ENCODE results near the gene CYBC1.

The CYBC1 gene

DNA sequence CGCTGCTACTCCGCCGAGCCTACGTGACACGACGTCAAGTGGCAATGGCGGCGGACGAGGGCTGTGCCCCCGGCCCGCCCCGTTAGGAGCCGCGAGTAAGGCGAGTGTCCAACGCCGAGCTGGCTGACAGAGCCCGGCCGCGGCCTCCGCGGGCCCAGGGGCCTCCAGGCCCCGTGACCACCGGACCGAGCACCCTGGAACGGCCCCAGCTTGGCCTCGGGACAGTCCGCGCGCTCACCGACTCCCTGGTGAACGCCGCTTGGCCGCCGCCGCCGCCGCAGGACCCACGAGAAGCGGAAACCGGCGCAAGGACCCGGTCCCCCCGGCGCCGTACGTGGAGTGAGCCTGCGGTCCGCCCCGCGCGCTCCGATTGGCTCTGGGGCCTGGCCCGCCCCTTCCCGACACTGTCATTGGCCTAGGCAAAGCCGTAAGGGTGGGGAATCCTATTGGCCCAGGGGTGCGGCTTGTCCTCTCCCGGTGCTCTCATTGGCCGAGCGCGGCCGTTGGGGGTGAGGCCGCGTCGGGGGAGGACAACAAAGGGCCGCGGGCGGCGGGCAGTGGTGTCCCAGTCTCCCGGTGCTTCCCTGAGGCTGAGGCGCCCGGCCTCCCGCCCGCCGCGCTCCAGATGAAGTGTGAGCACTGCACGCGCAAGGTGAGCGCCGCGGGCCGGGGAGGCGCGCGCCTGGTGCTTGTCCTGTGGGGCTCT lies 7.8 kb upstream of the CYBC1 start, which contains the start of gene NARF (continued):
- TF ChIP-seq, protein P1, sequence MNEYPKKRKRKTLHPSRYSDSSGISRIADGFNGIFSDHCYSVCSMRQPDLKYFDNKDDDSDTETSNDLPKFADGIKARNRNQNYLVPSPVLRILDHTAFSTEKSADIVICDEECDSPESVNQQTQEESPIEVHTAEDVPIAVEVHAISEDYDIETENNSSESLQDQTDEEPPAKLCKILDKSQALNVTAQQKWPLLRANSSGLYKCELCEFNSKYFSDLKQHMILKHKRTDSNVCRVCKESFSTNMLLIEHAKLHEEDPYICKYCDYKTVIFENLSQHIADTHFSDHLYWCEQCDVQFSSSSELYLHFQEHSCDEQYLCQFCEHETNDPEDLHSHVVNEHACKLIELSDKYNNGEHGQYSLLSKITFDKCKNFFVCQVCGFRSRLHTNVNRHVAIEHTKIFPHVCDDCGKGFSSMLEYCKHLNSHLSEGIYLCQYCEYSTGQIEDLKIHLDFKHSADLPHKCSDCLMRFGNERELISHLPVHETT (tag by site-specific recombination; IDR thresholded peaks at IDR 0.05) = no peak
- no peak for TF ChIP-seq HOXD13 (CRISPR knock-in tag; IDR thresholded peaks at IDR 0.05; ENCODE audit: borderline replicate concordance)
- peak; percentile 66; the same call in 1 of the 2 replicates for TF ChIP-seq ZNF843 (tag by site-specific recombination; IDR thresholded peaks at IDR 0.05)
- TF ChIP-seq, protein P2, sequence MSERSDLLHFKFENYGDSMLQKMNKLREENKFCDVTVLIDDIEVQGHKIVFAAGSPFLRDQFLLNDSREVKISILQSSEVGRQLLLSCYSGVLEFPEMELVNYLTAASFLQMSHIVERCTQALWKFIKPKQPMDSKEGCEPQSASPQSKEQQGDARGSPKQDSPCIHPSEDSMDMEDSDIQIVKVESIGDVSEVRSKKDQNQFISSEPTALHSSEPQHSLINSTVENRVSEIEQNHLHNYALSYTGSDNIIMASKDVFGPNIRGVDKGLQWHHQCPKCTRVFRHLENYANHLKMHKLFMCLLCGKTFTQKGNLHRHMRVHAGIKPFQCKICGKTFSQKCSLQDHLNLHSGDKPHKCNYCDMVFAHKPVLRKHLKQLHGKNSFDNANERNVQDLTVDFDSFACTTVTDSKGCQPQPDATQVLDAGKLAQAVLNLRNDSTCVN (tag by site-specific recombination; optimal IDR thresholded peaks at IDR 0.05) = peak; percentile 84
- TF ChIP-seq ZNF132 (tag by site-specific recombination; IDR thresholded peaks at IDR 0.05; ENCODE audit: borderline replicate concordance) = no peak
- TF ChIP-seq ZNF202 (tag by site-specific recombination; IDR thresholded peaks at IDR 0.05; ENCODE audit: borderline replicate concordance) = no peak
- TF ChIP-seq ZNF214 (tag by site-specific recombination; IDR thresholded peaks at IDR 0.05; ENCODE audit: borderline replicate concordance) = no peak
- peak; percentile 65; the same call in 1 of the 2 replicates for TF ChIP-seq ZBTB7A (tag by site-specific recombination; IDR thresholded peaks at IDR 0.05; ENCODE audit: low read depth)
- TF ChIP-seq, protein P3, sequence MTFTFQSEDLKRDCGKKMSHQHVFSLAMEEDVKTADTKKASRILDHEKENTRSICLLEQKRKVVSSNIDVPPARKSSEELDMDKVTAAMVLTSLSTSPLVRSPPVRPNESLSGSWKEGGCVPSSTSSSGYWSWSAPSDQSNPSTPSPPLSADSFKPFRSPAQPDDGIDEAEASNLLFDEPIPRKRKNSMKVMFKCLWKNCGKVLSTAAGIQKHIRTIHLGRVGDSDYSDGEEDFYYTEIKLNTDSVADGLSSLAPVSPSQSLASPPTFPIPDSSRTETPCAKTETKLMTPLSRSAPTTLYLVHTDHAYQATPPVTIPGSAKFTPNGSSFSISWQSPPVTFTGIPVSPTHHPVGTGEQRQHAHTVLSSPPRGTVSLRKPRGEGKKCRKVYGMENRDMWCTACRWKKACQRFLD (tag by site-specific recombination; IDR thresholded peaks at IDR 0.05) = no peak
- TF ChIP-seq, protein P4, sequence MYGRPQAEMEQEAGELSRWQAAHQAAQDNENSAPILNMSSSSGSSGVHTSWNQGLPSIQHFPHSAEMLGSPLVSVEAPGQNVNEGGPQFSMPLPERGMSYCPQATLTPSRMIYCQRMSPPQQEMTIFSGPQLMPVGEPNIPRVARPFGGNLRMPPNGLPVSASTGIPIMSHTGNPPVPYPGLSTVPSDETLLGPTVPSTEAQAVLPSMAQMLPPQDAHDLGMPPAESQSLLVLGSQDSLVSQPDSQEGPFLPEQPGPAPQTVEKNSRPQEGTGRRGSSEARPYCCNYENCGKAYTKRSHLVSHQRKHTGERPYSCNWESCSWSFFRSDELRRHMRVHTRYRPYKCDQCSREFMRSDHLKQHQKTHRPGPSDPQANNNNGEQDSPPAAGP (tag by site-specific recombination; IDR thresholded peaks at IDR 0.05) = peak; percentile 64
- peak; percentile 60 for TF ChIP-seq GLIS1 (tag by site-specific recombination; IDR thresholded peaks at IDR 0.05)
- TF ChIP-seq ZFP3 (tag by site-specific recombination; IDR thresholded peaks at IDR 0.05; ENCODE audit: low read depth) = no peak
- TF ChIP-seq SCRT2 (tag by site-specific recombination; IDR thresholded peaks at IDR 0.05) = no peak
- no peak for TF ChIP-seq ZNF37A (tag by site-specific recombination; IDR thresholded peaks at IDR 0.05)
- TF ChIP-seq ZBTB20 (tag by site-specific recombination; IDR thresholded peaks at IDR 0.05) = peak; percentile 64; the same call in 1 of the 2 replicates
- no peak for TF ChIP-seq ZNF621 (tag by site-specific recombination; IDR thresholded peaks at IDR 0.05)
- TF ChIP-seq, protein P5, sequence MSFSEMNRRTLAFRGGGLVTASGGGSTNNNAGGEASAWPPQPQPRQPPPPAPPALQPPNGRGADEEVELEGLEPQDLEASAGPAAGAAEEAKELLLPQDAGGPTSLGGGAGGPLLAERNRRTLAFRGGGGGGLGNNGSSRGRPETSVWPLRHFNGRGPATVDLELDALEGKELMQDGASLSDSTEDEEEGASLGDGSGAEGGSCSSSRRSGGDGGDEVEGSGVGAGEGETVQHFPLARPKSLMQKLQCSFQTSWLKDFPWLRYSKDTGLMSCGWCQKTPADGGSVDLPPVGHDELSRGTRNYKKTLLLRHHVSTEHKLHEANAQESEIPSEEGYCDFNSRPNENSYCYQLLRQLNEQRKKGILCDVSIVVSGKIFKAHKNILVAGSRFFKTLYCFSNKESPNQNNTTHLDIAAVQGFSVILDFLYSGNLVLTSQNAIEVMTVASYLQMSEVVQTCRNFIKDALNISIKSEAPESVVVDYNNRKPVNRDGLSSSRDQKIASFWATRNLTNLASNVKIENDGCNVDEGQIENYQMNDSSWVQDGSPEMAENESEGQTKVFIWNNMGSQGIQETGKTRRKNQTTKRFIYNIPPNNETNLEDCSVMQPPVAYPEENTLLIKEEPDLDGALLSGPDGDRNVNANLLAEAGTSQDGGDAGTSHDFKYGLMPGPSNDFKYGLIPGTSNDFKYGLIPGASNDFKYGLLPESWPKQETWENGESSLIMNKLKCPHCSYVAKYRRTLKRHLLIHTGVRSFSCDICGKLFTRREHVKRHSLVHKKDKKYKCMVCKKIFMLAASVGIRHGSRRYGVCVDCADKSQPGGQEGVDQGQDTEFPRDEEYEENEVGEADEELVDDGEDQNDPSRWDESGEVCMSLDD (tag by site-specific recombination; IDR thresholded peaks at IDR 0.05) = no peak
- TF ChIP-seq ZNF777 (tag by site-specific recombination; IDR thresholded peaks at IDR 0.05; ENCODE audit: borderline replicate concordance) = no peak
- TF ChIP-seq, protein P6, sequence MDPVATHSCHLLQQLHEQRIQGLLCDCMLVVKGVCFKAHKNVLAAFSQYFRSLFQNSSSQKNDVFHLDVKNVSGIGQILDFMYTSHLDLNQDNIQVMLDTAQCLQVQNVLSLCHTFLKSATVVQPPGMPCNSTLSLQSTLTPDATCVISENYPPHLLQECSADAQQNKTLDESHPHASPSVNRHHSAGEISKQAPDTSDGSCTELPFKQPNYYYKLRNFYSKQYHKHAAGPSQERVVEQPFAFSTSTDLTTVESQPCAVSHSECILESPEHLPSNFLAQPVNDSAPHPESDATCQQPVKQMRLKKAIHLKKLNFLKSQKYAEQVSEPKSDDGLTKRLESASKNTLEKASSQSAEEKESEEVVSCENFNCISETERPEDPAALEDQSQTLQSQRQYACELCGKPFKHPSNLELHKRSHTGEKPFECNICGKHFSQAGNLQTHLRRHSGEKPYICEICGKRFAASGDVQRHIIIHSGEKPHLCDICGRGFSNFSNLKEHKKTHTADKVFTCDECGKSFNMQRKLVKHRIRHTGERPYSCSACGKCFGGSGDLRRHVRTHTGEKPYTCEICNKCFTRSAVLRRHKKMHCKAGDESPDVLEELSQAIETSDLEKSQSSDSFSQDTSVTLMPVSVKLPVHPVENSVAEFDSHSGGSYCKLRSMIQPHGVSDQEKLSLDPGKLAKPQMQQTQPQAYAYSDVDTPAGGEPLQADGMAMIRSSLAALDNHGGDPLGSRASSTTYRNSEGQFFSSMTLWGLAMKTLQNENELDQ (tag by site-specific recombination; IDR thresholded peaks at IDR 0.05; ENCODE audit: low read depth) = no peak
- TF ChIP-seq GFI1B (tag by site-specific recombination; IDR thresholded peaks at IDR 0.05) = no peak
- TF ChIP-seq, protein P7, sequence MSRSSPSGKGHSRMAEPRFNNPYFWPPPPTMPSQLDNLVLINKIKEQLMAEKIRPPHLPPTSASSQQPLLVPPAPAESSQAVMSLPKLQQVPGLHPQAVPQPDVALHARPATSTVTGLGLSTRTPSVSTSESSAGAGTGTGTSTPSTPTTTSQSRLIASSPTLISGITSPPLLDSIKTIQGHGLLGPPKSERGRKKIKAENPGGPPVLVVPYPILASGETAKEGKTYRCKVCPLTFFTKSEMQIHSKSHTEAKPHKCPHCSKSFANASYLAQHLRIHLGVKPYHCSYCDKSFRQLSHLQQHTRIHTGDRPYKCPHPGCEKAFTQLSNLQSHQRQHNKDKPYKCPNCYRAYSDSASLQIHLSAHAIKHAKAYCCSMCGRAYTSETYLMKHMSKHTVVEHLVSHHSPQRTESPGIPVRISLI (tag by site-specific recombination; IDR thresholded peaks at IDR 0.05) = no peak
- TF ChIP-seq, protein P8, sequence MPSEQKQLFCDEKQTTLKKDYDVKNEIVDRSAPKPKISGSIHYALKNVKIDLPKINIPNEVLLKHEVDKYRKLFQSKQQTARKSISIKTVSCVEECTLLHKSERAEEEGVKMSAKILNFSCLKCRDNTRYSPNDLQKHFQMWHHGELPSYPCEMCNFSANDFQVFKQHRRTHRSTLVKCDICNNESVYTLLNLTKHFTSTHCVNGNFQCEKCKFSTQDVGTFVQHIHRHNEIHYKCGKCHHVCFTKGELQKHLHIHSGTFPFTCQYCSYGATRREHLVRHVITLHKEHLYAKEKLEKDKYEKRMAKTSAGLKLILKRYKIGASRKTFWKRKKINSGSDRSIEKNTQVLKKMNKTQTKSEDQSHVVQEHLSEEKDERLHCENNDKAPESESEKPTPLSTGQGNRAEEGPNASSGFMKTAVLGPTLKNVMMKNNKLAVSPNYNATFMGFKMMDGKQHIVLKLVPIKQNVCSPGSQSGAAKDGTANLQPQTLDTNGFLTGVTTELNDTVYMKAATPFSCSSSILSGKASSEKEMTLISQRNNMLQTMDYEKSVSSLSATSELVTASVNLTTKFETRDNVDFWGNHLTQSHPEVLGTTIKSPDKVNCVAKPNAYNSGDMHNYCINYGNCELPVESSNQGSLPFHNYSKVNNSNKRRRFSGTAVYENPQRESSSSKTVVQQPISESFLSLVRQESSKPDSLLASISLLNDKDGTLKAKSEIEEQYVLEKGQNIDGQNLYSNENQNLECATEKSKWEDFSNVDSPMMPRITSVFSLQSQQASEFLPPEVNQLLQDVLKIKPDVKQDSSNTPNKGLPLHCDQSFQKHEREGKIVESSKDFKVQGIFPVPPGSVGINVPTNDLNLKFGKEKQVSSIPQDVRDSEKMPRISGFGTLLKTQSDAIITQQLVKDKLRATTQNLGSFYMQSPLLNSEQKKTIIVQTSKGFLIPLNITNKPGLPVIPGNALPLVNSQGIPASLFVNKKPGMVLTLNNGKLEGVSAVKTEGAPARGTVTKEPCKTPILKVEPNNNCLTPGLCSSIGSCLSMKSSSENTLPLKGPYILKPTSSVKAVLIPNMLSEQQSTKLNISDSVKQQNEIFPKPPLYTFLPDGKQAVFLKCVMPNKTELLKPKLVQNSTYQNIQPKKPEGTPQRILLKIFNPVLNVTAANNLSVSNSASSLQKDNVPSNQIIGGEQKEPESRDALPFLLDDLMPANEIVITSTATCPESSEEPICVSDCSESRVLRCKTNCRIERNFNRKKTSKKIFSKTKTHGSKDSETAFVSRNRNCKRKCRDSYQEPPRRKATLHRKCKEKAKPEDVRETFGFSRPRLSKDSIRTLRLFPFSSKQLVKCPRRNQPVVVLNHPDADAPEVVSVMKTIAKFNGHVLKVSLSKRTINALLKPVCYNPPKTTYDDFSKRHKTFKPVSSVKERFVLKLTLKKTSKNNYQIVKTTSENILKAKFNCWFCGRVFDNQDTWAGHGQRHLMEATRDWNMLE (tag by site-specific recombination; conservative IDR thresholded peaks at IDR 0.05; ENCODE audit: low read depth) = no peak
